ENCODE measurements around the gene FRK. TPM values are rescaled to one million over a fixed set of nuclear protein-coding genes. Genes with fewer than 3 reads are reported as not detected.
"Not testable (repeated sequence)": the region's sequence is repeated elsewhere in the genome, so short reads cannot be mapped to it uniquely, and the experiment has no call there.

Gene FRK
- polyA plus RNA-seq, 3 donors: 0.28 to 1.1 (median 0.56) TPM

GRCh38 chr6:115977220-115977619, 83.5 kb downstream of the FRK start:
- no peak overlapping the region for H3K27ac ChIP-seq (ENCODE audit: low read depth, low read length)
- 35 to 48% (median 48%) methylated on average over 2 of the region's 2 CpGs for WGBS, 3 donors

- H3K27ac ChIP-seq (ENCODE audit: low read depth, low read length): no peak overlapping the region
- 86 to 90% (median 88%) methylated on average over 2 of the region's 2 CpGs for WGBS, 3 donors
Measured at GRCh38 chr6:115976321-115976870, 84.3 kb downstream of the FRK start.

- no peak overlapping the region for H3K27ac ChIP-seq (ENCODE audit: low read depth, low read length)
- 81 to 97% (median 93%) methylated on average over 2 of the region's 2 CpGs for WGBS, 3 donors
Measured at GRCh38 chr6:115972679-115973078, 88.0 kb downstream of the FRK start.

GRCh38 chr6:115971785-115972184, 88.9 kb downstream of the FRK start:
- 69 to 75% (median 73%) methylated on average over 2 of the region's 2 CpGs for WGBS, 3 donors
- no peak overlapping the region for H3K27ac ChIP-seq (ENCODE audit: low read depth, low read length)

GRCh38 chr6:115969930-115970273, 90.8 kb downstream of the FRK start:
- H3K27ac ChIP-seq (ENCODE audit: low read depth, low read length): no peak overlapping the region

GRCh38 chr6:115969207-115969929, 91.3 kb downstream of the FRK start:
- 68 to 83% (median 75%) methylated on average over 7 of the region's 7 CpGs for WGBS, 3 donors
- H3K27ac ChIP-seq (ENCODE audit: low read depth, low read length): no peak overlapping the region

GRCh38 chr6:115960286-115960685, 100.4 kb downstream of the FRK start:
- not testable (repeated sequence) for H3K27ac ChIP-seq (ENCODE audit: low read depth, low read length)
- 84 to 90% (median 88%) methylated on average over 7 to 16 of the region's 17 CpGs for WGBS, 3 donors

- 50 to 78% (median 74%) methylated on average over 3 of the region's 3 CpGs for WGBS, 3 donors
- H3K27ac ChIP-seq (ENCODE audit: low read depth, low read length): no peak overlapping the region
Measured at GRCh38 chr6:115958958-115959357, 101.7 kb downstream of the FRK start.

GRCh38 chr6:115954740-115955139, 106.0 kb downstream of the FRK start:
- 56 to 82% (median 77%) methylated on average over 2 of the region's 2 CpGs for WGBS, 3 donors
- H3K27ac ChIP-seq (ENCODE audit: low read depth, low read length): no peak overlapping the region

GRCh38 chr6:115948751-115949150, 111.9 kb downstream of the FRK start:
- H3K27ac ChIP-seq (ENCODE audit: low read depth, low read length): no peak overlapping the region

- 77 to 96% (median 85%) methylated on average over 2 of the region's 2 CpGs for WGBS, 3 donors
- no peak overlapping the region for H3K27ac ChIP-seq (ENCODE audit: low read depth, low read length)
Measured at GRCh38 chr6:115947966-115948541, 112.6 kb downstream of the FRK start.

- no peak overlapping the region for H3K27ac ChIP-seq (ENCODE audit: low read depth, low read length)
- WGBS, 3 donors: 78 to 100% (median 80%) methylated on average over 1 of the region's 1 CpG
Measured at GRCh38 chr6:115945812-115946211, 114.9 kb downstream of the FRK start.

GRCh38 chr6:115945306-115945705, 115.4 kb downstream of the FRK start:
- no peak overlapping the region for H3K27ac ChIP-seq (ENCODE audit: low read depth, low read length)
- WGBS, 3 donors: 76 to 93% (median 81%) methylated on average over 1 of the region's 1 CpG

- H3K27ac ChIP-seq (ENCODE audit: low read depth, low read length): not testable (repeated sequence)
Measured at GRCh38 chr6:115944829-115945228, 115.9 kb downstream of the FRK start.

GRCh38 chr6:115937502-115937901, 123.2 kb downstream of the FRK start:
- WGBS, 3 donors: 53 to 83% (median 76%) methylated on average over 2 of the region's 2 CpGs
- not testable (repeated sequence) for H3K27ac ChIP-seq (ENCODE audit: low read depth, low read length)

- WGBS, 3 donors: 66 to 94% (median 82%) methylated on average over 8 of the region's 8 CpGs
- no peak overlapping the region for H3K27ac ChIP-seq (ENCODE audit: low read depth, low read length)
Measured at GRCh38 chr6:115935361-115935760, 125.3 kb downstream of the FRK start.

- H3K27ac ChIP-seq (ENCODE audit: low read depth, low read length): no peak overlapping the region
- 96 to 100% (median 97%) methylated on average over 2 of the region's 2 CpGs for WGBS, 3 donors
Measured at GRCh38 chr6:115934829-115935228, 125.9 kb downstream of the FRK start.

- H3K27ac ChIP-seq (ENCODE audit: low read depth, low read length): no peak overlapping the region
- WGBS, 3 donors: 87 to 94% (median 90%) methylated on average over 3 of the region's 3 CpGs
Measured at GRCh38 chr6:115934145-115934544, 126.5 kb downstream of the FRK start.

- WGBS, 3 donors: 62 to 88% (median 67%) methylated on average over 1 of the region's 1 CpG
- H3K27ac ChIP-seq (ENCODE audit: low read depth, low read length): no peak overlapping the region
Measured at GRCh38 chr6:115932481-115932880, 128.2 kb downstream of the FRK start.

GRCh38 chr6:115928000-115928399, 132.7 kb downstream of the FRK start:
- not testable (repeated sequence) for H3K27ac ChIP-seq (ENCODE audit: low read depth, low read length)
- 91 to 98% (median 95%) methylated on average over 14 to 24 of the region's 24 CpGs for WGBS, 3 donors

Measured in adipose tissue (tissue), 3 donors.